ENCODE data around the gene CCDC89.
A peak's percentile ranks its signal among the peaks of the same experiment; 100 is the strongest.
"Not testable (repeated sequence)": the region's sequence is repeated elsewhere in the genome, so short reads cannot be mapped to it uniquely, and the experiment has no call there.

The CCDC89 gene

DNA sequence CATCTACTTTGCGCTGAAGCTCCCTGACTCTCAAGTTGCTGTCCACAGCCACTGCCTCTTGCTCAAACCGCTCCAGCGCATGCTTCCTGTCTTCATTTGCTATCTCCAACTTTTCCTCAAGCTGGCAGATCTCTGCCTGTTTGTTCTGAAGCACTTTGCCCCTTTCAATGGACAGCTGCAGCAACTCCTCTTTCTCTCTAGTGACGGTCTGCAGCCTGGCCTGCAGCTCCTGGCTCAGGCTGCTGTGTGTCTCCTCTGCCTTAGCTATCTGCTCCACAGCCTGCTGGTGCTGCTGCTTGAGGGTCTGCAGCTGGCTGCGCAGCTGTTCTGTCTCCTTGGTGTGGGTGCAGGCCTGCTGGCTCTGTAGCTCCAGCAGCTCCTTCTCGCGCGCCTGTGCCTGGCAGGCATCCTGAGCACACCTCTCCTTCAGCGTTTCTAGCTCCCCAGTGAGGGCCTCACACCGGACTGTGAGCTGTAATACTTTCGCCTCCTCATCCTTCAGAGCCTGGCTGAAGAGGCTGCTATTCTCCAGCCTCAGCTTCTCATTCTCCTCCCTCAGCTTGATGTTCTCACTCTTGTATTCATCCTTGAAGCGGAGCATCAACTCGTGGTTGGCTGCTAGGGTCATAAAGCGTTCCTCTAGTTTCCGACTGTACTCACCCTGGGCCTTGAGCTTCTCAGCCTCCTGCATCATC lies 723 bp downstream of the CCDC89 start:
- no peak for DNase-seq

DNA sequence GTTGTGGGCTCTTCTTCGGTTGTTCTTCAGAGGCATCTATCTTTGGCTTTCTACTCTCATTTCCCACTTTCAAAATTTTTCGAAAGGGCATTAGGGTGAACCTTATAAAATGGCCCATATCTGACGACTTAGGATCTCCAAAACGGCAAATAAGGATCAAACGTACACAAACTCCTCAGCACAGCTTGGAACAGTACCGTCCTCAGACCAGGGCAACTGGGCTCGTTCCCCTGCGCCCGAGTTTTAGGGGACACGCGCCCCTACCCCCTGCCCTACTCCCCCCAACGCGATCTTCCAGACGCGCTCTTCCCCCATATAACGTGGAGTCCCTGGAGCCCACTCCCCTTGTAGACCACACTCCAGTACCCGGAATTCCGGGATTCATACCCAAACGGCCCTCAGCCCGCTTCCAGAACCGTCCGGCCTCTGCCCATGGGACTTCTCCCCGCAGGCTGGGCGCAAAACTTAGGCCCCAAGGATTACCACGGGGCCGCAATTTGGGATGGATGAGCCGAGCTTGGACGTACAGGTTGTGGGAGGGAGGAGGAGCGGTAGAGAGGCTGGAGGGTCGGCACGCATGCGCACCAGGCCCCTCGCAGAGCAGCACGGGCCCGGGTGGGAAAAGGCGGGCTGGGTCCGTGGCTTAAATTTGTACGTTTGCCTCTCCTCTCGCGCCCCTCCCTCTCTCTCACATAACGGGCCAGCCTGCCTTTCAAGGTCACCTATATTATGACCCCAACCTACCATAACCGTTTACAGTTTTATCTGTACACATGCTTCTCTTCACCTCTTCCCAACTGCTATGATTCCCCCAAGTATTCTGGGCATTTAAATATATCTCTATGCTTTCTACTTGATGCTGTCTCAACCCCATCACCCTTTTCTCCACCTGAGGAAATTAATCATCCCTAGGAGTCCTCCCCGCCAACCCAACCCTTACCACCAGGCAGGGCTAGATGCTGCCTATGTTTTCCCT lies 3.4 kb downstream of the CCDC89 start:
- DNase-seq, result peak; percentile 57 to 71

DNA sequence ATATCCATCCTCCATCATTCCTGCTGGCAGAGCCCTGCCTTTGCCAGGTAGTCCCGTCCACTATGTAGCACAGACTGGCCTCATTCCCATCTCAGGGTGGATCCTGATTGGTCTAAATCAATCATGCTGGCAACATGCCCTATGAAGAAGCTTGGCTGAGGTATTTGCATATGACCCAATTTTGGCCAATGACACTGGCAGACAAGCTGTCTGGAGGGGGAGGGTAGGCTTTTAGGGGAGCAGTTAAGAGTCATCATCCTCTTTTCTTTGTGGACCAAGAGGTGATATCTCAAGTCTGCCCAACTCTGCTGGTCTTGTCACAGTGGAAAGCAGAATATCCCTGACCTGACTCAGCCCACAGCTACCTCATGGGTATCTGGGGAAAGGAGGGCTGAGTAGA lies 5.1 kb downstream of the CCDC89 start:
- no peak for DNase-seq

DNA sequence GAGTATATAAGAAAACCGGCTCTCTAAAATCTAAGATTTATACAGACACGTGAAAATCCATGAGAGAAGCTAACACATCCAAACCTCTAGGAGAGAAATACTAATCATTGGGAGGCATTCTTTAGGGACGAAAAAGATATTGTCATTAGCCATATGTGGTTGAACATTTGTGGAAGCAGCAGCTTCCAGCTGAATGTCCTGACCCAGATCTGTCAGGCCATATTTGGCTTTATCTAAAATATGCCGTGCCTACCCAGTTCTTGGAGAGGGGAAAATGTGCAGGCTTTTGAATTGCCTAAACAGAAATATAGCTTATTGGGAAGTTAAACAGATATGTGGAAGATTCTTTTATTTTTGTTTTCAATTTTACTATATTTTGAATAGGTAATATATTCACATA lies 6.4 kb downstream of the CCDC89 start:
- DNase-seq, result no peak

DNA sequence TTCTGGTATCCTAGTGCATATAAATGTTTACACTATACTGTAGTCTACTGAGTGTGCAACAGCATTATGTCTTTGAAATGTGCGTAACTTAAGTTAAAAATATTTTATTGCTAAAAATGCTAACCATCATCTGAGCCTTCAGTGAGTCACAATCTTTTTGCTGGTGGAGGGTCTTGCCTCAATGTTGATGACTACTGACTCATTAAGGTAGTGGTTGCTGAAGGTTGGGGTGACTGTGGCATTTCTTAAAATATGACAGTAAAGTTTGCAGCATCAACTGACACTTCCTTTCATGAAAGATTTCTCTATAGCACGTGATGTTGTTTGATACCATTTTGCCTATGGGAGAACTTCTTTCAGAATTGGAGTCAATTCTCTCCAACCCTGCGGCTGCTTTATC lies 12.6 kb downstream of the CCDC89 start:
- no peak for DNase-seq

DNA sequence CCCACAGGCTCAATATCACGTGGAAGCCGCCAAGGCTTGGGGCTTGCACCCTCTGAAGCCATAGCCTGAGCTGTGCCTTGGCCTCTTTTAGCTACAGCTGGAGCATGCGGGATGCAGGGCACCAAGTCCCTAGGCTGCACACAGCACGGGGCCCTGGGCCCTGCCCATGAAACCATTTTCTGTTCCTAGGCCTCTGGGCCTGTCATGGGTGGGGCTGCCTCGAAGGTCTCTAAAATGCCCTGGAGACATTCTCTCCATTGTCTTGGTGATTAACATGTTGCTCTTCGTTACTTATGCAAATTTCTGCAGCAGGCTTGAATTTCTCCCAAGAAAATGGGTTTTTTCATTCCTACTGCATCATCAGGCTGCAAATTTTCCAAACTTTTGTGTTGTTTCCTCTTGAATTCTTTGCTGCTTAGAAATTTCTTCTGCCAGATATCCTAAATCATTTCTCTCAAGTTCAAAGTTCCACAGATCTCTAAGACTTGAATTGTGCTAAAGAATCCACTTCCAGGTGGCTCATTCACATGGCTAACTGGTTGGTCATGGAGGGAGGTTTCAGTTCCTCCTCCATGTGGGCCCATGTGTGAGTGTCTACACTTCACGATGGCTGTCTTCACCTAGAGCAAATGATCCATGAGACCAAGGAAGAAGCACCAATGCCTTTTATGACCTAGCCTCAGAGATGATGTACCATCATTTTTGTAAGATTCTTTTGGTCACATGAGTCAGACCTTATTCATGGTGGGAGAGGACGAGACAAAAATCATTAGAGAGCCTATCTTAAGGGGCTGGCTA lies 13.7 kb downstream of the CCDC89 start:
- DNase-seq, result no peak

DNA sequence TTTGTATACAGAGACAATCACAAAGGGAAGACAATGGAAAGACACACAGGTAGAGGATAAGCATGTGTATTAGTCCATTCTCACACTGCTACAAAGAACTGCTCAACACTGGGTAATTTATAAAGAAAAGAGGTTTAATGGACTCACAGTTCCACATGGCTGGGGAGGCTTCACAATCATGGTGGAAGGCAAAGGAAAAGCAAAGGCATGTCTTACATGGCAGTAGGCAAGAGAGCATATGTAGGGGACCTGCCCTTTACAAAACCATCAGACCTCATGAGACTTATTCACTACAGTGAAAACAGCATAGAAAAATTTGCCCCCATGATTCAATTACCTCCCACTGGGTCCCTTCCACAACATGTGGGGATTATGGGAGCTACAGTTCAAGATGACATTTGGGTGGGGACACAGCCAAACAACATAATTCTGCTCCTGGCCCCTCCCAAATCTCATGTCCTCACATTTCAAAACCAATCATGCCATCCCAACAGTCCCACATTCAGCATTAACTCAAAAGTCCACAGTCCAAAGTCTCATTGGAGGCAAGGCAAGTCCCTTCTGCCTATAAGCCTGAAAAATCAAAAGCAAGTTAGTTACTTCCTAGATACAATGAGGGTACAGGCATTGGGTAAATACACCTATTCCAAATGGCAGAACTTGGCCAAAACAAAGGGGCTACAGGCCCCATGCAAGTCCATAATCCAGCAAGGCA lies 14.9 kb downstream of the CCDC89 start:
- DNase-seq, result not testable (repeated sequence)

DNA sequence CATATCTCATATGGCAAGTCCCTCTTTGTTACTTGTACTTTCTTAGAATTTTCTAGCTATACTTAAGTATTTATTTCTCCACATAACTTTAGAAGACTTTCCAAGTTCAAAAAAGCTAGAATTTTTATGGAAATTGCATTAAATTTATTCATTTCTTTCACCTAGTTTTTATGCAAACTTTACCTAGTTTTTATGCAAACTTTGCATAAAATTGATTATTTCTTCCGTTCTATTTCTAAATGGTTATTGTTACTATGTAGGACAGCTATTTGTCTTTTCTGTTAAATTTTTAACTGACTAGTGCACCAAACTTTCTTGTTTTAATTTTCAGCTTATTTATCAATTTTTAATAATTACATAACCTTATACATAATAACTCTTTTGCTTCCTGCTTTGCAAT lies 17.8 kb downstream of the CCDC89 start:
- DNase-seq, result no peak

DNA sequence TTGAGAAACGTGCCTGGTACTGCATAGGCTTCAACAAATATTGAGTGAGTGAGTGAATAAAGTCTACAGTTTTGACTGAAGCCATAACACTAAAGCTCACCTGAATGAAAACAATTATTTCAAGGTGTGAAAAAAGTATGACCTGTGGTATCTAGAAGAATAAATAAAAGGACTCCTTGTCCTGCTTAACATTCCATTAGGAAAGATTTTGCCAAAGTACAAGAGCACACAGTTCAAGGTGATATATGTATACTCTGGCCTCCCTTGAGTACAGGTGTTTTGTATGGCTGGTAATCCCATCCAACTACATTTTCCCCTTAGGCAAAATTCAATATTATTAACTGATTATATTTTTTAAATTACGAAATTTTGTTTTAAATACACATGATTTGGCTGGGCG lies 19.3 kb downstream of the CCDC89 start:
- no peak for DNase-seq

DNA sequence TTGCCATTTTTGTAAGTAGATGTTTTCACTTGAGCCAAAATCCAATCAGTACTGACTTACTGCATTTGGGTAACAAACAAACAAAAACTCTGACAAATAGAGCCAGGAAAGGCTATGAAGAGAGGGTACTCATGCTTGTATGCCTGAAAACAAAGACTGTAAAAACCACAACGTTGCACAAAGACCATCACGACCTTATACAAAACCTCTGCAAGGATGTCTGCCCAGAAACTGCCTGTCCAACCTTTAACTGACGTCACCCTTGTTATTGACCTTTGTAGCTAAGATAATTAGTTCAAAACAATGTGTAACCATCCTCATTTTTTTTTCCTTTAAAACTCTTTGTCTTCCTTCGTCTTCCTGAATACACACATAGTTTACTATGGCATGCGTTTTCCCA lies 20.3 kb downstream of the CCDC89 start:
- no peak for DNase-seq

DNA sequence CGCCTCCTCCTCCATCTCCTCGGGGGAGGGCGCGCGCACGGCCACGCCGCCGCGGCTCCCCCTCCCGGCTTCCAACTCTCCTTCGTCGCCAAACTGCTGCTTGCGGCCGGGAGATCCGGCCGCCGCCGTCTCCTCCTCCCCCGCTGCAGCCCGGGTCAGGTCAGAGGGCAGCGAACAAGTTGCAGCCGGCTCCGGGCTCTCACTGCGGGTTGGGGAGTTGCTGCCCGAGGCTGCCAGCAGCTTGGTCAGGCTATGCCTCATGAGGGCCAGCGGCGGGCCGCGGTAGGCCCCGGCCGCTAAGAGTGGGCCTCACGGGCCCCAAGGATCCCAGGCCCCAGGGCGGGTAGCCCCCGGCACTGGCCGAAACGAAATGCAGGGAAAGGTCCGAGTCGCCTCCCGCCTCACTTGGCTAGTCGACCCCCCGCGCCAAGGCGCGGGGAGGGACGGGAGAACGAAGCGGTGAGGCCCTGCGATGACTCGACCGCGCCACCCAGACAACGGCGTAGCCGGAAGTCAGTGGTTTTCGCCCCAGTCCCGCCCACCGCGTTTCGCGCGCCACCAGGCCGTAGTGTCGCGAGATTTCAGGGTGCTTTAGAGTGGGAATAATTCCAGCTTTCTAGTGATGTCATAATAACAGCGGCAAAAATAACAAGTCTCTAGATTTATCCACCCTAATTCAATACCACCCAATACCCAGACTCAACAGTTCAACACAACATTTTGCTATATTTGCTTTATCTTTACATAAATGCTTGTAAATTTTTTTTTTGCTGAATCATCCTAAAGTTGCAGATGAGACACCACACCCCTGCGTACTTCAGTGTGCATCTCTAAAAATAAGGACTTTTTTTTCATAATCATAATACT lies 21.1 kb downstream of the CCDC89 start, which contains the start of gene CREBZF:
CREBZF (minus strand) TSS at position 515 of the 867 bp plus-strand sequence; CDS start at position 261, 254 bp downstream.
- DNase-seq, result peak; percentile 94

DNA sequence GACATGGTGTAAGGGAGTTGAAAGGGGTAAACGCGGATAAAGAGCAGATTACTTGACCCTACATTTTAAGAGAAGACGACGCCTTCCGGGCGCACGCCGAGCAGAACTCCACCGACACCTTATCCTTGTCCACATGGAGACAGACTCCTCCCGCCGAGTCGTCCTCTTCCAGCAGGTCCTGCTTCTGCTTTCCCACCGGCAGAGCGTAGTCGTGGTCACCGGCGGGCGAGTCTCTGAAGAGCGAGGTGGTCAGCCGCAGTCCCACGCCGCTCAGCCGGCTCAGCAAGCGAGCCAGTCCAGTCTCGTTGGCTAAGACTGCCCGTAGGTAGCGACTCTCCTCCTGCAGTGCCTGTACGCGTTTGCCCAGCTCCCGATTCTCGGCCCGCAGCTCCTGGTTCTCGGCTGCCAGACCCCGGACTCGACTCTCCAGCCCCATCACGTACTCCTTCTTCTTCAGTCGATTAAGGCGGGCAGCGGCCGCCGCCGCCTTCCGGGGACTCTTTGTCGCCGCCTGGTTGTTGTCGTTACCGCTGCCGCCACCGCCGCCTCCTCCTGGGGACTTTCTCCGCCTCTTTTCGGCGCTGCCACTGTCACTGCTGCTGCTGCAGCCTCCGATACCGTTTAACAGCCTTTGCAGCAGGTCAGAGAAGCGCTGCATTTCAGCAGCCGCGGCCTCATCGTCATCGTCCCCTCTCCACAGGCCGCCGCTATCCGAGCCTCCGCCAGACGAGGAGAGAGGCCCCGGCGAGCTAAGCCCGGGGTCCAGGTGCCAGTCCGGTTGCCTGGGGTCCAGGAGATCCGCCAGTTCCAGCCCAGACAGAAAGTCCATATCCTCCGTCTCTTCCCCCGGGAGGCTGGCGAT lies 22.0 kb downstream of the CCDC89 start:
- peak; percentile 88 for DNase-seq

DNA sequence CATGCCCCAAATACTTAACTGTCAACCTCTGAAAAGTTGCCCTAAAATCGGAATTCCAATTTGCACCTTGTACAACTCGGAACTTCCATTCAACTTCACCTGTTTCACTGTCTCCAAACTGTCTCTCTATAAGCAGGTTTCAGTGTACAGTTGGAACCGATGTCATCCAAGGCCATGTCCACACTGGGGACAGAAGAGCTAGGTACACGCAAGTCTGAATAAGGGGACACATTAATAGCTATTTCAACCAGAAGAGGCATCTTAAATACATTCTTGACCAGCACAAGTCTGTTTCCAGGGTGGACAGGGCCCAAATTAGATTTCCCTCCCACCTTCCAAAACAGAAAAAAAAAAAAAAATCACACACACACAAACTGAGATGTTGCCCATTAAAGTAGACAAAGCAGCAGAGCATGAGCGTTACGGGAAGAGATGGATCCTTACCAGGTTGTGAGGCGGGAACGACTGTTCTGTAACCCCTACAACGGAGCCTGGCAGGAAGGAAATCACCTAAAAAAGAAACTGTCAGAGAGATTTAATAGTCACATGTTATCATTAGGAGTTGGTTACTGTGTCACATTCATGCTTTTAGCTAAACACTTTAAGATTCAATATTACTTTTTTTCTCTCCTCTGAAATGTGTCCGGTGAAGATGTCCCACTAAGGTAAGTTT lies 22.8 kb downstream of the CCDC89 start:
- peak in 1 of 2 donors; percentile 45 for DNase-seq

DNA sequence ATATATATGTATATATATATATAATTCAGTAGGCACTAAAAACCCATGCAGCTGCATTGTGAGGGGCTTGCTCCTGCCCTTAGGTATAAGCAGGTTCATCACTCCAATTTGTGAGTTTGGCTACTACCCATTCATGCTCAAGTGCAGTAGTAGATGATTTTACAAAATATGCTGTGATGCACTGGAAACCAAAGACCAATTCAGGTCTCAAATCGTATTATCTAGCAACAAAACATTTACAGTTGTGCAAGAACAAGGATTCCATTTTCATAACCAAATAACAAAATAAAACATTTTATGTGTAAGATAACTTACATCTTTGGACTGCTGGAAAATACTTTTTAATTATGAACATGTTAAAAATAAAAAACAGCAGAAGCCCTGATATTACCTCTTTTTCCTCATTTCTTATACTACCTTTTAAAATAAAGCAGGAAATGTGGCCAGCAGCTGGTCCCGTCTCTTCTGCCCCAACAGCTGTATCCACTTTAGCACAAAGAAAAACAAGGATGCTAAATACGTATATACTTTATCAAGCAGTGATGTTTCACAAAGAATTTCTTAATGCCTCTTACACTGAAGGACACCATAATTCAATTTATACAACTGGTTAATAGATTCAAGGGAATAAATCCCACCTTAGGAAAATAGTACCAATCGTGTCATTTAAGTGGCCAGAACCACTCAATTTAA lies 23.9 kb downstream of the CCDC89 start:
- no peak for DNase-seq

DNA sequence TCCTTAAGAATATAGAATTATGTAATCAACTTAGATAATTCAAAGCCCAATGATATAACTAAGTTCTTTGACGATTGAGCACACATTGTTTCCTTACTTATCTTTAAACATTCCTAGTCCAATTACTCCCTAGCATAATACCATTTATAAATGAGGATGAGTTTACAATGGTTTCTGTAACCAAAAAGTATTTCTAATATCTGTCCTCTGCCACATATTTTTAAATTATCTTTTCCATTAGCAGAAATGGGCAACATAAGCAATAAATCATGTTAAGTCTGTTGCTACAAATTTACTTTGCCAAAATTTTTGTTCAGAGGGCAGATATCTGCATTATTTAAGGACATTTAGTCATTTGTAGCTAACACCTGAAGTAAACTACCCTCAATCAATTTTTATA lies 27.8 kb downstream of the CCDC89 start:
- DNase-seq, result no peak

DNA sequence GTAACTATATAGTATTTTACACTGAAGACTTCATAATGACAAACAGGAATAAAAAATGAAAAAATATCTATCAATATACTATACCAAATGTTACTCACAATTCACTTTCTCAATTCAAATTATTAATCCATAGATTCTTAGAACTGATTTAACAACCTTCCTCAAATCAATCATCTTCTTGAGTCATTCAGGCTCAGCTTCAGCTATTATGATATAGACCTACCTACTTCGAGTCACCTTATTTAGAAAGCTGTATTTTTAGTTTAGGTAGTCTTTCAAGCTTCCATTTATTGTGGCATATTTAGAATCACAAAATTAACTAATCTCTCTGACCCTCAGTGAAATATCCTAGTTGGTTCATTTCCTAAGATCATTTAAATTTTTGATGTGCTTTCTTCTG lies 29.2 kb downstream of the CCDC89 start:
- no peak for DNase-seq

DNA sequence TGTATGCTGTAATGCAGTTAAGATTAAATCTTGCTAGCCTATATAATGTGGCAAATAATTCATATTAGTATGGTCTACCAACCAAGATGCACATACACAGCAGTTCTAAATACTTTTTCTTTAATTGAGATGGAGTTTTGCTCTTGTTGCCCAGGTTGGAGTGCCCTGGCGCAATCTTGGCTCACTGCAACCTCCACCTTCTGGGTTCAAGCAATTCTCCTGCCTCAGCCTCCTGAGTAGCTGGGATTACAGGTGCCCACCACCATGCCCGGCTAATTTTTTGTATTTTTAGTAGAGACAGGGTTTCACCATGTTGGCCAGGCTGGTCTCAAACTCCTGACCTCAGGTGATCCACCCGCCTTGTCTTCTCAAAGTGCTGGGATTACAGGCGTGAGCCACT lies 31.7 kb downstream of the CCDC89 start:
- DNase-seq, result not testable (repeated sequence)

DNA sequence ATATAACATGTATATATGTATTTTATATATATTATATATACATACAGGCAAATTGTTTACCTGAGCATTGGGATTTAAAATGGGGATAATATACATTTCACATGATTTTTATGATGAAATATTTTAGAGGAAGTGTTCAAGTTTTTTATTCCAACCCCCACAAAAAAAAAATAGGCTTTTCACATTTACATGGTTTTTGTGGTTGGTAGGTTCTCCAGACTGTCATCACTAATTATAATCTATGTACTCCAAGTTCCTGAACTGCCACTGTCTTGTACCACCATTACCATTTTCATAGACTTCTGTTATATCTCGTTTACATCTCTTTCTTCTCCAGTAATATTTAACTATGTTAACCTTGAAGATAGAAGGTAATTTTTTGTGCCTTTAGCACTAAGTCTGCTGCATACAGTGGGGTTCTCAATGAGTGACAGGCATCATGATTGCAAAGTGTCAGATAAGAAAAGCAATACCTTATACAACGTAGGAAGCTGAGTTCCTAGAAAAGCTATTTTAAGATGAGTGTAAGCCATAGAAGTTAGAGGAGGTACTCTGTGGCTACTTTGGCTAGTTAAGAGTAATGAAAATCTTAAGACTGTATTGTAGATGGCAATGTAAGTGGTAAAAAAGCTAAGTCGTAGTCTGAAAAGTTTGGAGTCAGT lies 33.1 kb downstream of the CCDC89 start:
- DNase-seq, result no peak

DNA sequence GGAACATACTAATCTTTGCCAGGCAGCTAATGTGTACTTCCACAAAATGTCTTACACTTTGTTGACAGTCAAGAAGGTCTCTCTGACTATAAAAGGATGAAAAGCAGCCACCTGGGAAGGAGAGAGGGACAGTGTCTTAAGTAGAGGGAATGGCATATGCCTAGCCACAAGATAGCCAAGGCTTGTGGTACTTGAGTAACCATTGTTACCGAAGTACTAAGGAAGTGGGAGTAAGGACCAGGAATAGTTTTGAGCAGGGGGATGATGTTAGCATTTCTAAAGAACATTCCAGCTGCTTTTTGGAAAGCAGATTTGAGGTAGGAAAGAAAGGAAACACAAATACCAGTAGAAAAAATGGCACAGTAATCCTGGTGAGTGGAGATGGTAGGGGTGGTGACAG lies 34.9 kb downstream of the CCDC89 start:
- no peak for DNase-seq
